HL-60 (cell line): ENCODE measurements around the gene MCM6.

Source experiments
- DNase-seq, 2 experiments: peaks; one replicate each; pipeline ENCODE4 v3.0.0-alpha.2; 2010 to 2020; ENCODE audit warnings: low read depth in 1 of 2, low spot score in 1 of 2
- H3K27ac ChIP-seq: fragments of 250-450 bp; sonication (Bioruptor Pico); replicated peaks from 2 replicates; pipeline ENCODE4 v1.5.1; 2020; ENCODE audit warnings: mild to moderate bottlenecking, moderate library complexity
- H3K27me3 ChIP-seq: fragments of 250-450 bp; sonication (Bioruptor Pico); 2 replicates; pipeline ENCODE4 v1.5.1; 2021; ENCODE audit warnings: mild to moderate bottlenecking, moderate library complexity; ENCODE audit not compliant: insufficient read depth, poor library complexity, severe bottlenecking
- H3K4me3 ChIP-seq: replicated peaks from 2 replicates; pipeline ENCODE4 v1.5.1; 2011; ENCODE audit warnings: mild to moderate bottlenecking, control low read depth, low read length; ENCODE audit not compliant: insufficient read depth
- GABPA ChIP-seq: IDR thresholded peaks from 2 replicates; pipeline ENCODE4 v1.6.1; 2012; ENCODE audit warnings: low read depth
- POLR2AphosphoS5 ChIP-seq: IDR thresholded peaks from 2 replicates; pipeline ENCODE4 v1.6.1; 2012; ENCODE audit warnings: low read depth
- REST ChIP-seq: IDR thresholded peaks from 2 replicates; pipeline ENCODE4 v1.6.1; 2012; ENCODE audit warnings: low read depth; ENCODE audit not compliant: insufficient replicate concordance
- SPI1 ChIP-seq: IDR thresholded peaks from 2 replicates; pipeline ENCODE4 v1.6.1; 2012; ENCODE audit warnings: low read depth, mild to moderate bottlenecking, borderline replicate concordance
- TF ChIP-seq, protein P1 (sequence below): IDR thresholded peaks from one replicate; pipeline ENCODE4 v1.5.1; 2011; ENCODE audit warnings: low read length, control low read depth, inconsistent platforms; ENCODE audit not compliant: insufficient read depth

The MCM6 gene

GRCh38 chr2:135844301-135844895, 31.8 kb downstream of the MCM6 start:
- Histone ChIP-seq H3K4me3 (no peak overlapping the region), H3K27me3 (no peaks in the 10 kb centered on the region), H3K27ac (no peak overlapping the region)
- TF ChIP-seq, protein P1, sequence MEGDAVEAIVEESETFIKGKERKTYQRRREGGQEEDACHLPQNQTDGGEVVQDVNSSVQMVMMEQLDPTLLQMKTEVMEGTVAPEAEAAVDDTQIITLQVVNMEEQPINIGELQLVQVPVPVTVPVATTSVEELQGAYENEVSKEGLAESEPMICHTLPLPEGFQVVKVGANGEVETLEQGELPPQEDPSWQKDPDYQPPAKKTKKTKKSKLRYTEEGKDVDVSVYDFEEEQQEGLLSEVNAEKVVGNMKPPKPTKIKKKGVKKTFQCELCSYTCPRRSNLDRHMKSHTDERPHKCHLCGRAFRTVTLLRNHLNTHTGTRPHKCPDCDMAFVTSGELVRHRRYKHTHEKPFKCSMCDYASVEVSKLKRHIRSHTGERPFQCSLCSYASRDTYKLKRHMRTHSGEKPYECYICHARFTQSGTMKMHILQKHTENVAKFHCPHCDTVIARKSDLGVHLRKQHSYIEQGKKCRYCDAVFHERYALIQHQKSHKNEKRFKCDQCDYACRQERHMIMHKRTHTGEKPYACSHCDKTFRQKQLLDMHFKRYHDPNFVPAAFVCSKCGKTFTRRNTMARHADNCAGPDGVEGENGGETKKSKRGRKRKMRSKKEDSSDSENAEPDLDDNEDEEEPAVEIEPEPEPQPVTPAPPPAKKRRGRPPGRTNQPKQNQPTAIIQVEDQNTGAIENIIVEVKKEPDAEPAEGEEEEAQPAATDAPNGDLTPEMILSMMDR = no peak
- no peak for TF ChIP-seq POLR2AphosphoS5
- DNase-seq = no peak

GRCh38 chr2:135843671-135844070, 32.6 kb downstream of the MCM6 start:
- Histone ChIP-seq H3K27me3 (no peaks in the 10 kb centered on the region), H3K27ac (no peak overlapping the region), H3K4me3 (no peak overlapping the region)
- TF ChIP-seq POLR2AphosphoS5 (no peak), REST (no peak), SPI1 (no peak), GABPA (no peak)
- TF ChIP-seq, protein P1 = no peak
- DNase-seq = no peak

DNA sequence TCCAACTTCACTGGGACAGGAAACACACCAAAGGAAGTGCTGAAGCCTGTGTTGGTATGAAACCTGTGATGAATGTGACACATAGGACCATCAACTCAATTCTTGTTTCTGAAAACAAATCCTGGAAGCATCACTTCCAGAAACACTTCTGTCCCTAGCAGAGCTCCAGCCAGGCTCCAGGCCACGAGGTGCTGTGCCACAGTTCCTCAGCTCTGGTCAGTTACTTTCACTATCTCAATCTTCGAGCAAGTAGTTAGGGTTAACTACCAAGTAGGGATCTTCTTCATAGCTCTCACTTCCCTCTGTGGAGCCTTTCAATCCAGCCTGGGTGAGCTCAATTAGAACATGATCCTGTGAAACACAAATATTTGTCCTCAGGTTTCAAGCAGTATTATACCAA, 35.6 kb downstream of the MCM6 start:
- DNase-seq = no peak
- TF ChIP-seq GABPA (no peak), POLR2AphosphoS5 (no peak), SPI1 (no peak), REST (no peak)
- TF ChIP-seq, protein P1 = no peak
- H3K27me3 ChIP-seq = no peaks in the 10 kb centered on the region
- H3K4me3 ChIP-seq = no peak overlapping the region
- H3K27ac ChIP-seq = no peak overlapping the region

GRCh38 chr2:135839713-135840112, 36.5 kb downstream of the MCM6 start:
- Histone ChIP-seq H3K27me3 (no peaks in the 10 kb centered on the region), H3K27ac (no peak overlapping the region), H3K4me3 (no peak overlapping the region)
- TF ChIP-seq REST = no peak
- no peak; the same call in 1 of the 2 replicates for TF ChIP-seq POLR2AphosphoS5
- no peak for TF ChIP-seq SPI1
- TF ChIP-seq GABPA = no peak
- TF ChIP-seq, protein P1 = no peak
- DNase-seq = no peak
